ENCODE data around the gene ZNF329. TPM values are rescaled to one million over a fixed set of nuclear protein-coding genes. Genes with fewer than 3 reads are reported as not detected.

Gene ZNF329
- total and polyA plus RNA-seq, 9 of the 15 experiments (the other 6 are each of a cell fraction or from before 2014, with no cell fraction given): 0.21 to 3.6 (median 2.2) TPM

DNA sequence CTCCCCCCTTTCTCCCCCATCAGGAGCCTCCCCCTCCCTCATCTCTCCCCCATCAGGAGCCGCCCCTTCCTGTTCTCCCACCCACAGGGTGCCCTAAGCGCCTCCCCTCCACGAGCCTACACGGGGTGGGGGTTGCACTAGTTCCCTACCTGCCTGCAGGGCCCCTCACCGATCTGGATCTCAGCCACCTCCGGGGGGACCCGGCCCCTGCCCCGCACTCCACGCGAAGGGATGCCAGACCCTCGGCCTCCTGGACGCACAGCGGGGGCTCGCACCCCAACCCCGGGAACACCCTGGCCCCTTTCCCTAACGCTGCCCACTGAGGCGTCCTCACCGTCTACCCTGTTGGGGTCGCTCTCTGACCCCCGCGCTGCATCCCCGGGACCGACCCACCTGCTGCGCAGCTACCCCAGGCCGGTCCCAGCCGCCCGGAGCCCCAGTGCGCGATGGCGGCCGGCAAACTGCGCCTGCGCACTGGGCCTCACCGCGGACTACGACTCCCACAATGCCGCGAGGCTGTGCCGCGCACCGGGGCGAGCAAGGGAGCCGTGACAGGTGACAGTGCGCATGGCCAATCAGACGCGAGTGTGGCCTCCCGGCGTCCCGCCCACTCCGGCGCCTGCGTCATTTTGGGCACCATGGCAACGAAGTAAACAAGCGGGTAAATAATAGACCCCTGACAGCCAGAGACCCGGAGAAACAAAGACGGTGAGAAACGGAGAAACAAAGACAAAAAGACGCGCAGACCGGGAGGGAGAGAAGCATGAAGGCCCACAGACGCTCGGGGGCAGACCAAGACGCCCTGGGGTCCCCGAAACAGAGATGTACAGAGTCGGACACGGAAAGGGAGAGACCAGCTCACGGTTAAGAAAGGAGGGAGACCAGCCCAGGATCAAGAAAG is 52.6 kb downstream of the ZNF329 start, which contains the start of gene ZSCAN18 (continued):
- TF ChIP-seq ATF7 (IDR thresholded peaks at IDR 0.05): peak; percentile 43; the same call in 1 of the 2 replicates
- no peak for TF ChIP-seq RBM17 (IDR thresholded peaks at IDR 0.05; ENCODE audit: borderline replicate concordance, low read depth, low read length)
- no peak for TF ChIP-seq SMAD1 (IDR thresholded peaks at IDR 0.05; ENCODE audit: low read depth, low read length, partially characterized antibody)
- no peak for TF ChIP-seq BRD4 (IDR thresholded peaks at IDR 0.05)
- TF ChIP-seq ZNF408 (CRISPR knock-in tag; IDR thresholded peaks at IDR 0.05; ENCODE audit: low read depth): no peak
- TF ChIP-seq, protein P1, sequence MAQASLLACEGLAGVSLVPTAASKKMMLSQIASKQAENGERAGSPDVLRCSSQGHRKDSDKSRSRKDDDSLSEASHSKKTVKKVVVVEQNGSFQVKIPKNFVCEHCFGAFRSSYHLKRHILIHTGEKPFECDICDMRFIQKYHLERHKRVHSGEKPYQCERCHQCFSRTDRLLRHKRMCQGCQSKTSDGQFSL (CRISPR knock-in tag; IDR thresholded peaks at IDR 0.05): no peak
- TF ChIP-seq, protein P1 (tag; IDR thresholded peaks at IDR 0.05): no peak
- TF ChIP-seq, protein P2, sequence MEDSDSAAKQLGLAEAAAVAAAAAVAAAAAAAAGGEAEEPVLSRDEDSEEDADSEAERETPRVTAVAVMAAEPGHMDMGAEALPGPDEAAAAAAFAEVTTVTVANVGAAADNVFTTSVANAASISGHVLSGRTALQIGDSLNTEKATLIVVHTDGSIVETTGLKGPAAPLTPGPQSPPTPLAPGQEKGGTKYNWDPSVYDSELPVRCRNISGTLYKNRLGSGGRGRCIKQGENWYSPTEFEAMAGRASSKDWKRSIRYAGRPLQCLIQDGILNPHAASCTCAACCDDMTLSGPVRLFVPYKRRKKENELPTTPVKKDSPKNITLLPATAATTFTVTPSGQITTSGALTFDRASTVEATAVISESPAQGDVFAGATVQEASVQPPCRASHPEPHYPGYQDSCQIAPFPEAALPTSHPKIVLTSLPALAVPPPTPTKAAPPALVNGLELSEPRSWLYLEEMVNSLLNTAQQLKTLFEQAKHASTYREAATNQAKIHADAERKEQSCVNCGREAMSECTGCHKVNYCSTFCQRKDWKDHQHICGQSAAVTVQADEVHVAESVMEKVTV (CRISPR knock-in tag; IDR thresholded peaks at IDR 0.05): no peak
- TF ChIP-seq, protein P3, sequence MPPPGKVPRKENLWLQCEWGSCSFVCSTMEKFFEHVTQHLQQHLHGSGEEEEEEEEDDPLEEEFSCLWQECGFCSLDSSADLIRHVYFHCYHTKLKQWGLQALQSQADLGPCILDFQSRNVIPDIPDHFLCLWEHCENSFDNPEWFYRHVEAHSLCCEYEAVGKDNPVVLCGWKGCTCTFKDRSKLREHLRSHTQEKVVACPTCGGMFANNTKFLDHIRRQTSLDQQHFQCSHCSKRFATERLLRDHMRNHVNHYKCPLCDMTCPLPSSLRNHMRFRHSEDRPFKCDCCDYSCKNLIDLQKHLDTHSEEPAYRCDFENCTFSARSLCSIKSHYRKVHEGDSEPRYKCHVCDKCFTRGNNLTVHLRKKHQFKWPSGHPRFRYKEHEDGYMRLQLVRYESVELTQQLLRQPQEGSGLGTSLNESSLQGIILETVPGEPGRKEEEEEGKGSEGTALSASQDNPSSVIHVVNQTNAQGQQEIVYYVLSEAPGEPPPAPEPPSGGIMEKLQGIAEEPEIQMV (tag; conservative IDR thresholded peaks at IDR 0.05; ENCODE audit: low read depth): no peak
- TF ChIP-seq CXXC5 (CRISPR knock-in tag; IDR thresholded peaks at IDR 0.05): peak; percentile 78
- TF ChIP-seq, protein P4, sequence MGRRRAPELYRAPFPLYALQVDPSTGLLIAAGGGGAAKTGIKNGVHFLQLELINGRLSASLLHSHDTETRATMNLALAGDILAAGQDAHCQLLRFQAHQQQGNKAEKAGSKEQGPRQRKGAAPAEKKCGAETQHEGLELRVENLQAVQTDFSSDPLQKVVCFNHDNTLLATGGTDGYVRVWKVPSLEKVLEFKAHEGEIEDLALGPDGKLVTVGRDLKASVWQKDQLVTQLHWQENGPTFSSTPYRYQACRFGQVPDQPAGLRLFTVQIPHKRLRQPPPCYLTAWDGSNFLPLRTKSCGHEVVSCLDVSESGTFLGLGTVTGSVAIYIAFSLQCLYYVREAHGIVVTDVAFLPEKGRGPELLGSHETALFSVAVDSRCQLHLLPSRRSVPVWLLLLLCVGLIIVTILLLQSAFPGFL (CRISPR knock-in tag; IDR thresholded peaks at IDR 0.05): no peak
- TF ChIP-seq YY1 (IDR thresholded peaks at IDR 0.05; ENCODE audit: borderline replicate concordance in 1 of 3, control insufficient read depth in 1 of 3, extremely low read depth in 1 of 3, insufficient read depth in 3 of 3, insufficient read length in 1 of 3, insufficient replicate concordance in 2 of 3, low read depth in 1 of 3, low read length in 2 of 3): peak; percentile 28 to 75 (median 44)
- no peak for TF ChIP-seq SNIP1 (IDR thresholded peaks at IDR 0.05; ENCODE audit: low read depth)
- no peak for TF ChIP-seq HDAC8 (tag; IDR thresholded peaks at IDR 0.05)
- no peak for TF ChIP-seq SMARCA4 (IDR thresholded peaks at IDR 0.05)
- TF ChIP-seq MTA1 (IDR thresholded peaks at IDR 0.05; ENCODE audit: borderline replicate concordance): no peak
- no peak for TF ChIP-seq FOXA1 (IDR thresholded peaks at IDR 0.05; ENCODE audit: borderline replicate concordance)
- TF ChIP-seq, protein P5, sequence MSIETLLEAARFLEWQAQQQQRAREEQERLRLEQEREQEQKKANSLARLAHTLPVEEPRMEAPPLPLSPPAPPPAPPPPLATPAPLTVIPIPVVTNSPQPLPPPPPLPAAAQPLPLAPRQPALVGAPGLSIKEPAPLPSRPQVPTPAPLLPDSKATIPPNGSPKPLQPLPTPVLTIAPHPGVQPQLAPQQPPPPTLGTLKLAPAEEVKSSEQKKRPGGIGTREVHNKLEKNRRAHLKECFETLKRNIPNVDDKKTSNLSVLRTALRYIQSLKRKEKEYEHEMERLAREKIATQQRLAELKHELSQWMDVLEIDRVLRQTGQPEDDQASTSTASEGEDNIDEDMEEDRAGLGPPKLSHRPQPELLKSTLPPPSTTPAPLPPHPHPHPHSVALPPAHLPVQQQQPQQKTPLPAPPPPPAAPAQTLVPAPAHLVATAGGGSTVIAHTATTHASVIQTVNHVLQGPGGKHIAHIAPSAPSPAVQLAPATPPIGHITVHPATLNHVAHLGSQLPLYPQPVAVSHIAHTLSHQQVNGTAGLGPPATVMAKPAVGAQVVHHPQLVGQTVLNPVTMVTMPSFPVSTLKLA (conservative IDR thresholded peaks at IDR 0.05): no peak
- TF ChIP-seq RBM15 (IDR thresholded peaks at IDR 0.05; ENCODE audit: insufficient read depth, low read length): no peak
- no peak for TF ChIP-seq ZKSCAN8 (CRISPR knock-in tag; IDR thresholded peaks at IDR 0.05)

Data from K562 (cell line).